ENCODE measurements around the gene RREB1.

Gene RREB1

GRCh38 chr6:7241709-7242645 is 134.2 kb downstream of the RREB1 start:
- TF ChIP-seq CTCF (IDR thresholded peaks at IDR 0.05; ENCODE audit: control insufficient read depth, extremely low read depth, insufficient read depth): no peak
- no peak overlapping the region for H3K4me3 ChIP-seq (ENCODE audit: low read depth, low read length)
- no peak for DNase-seq (ENCODE audit: low read depth)

- TF ChIP-seq CTCF (IDR thresholded peaks at IDR 0.05; ENCODE audit: control insufficient read depth, extremely low read depth, insufficient read depth): no peak
- no peak overlapping the region for H3K4me3 ChIP-seq (ENCODE audit: low read depth, low read length)
- no peak for DNase-seq (ENCODE audit: low read depth)
Observed at GRCh38 chr6:7242835-7243178, 135.0 kb downstream of the RREB1 start.

- peak; percentile 80 for TF ChIP-seq CTCF (IDR thresholded peaks at IDR 0.05; ENCODE audit: control insufficient read depth, extremely low read depth, insufficient read depth)
- no peak for DNase-seq (ENCODE audit: low read depth)
- no peak overlapping the region for H3K4me3 ChIP-seq (ENCODE audit: low read depth, low read length)
Observed at GRCh38 chr6:7243179-7243981, 135.6 kb downstream of the RREB1 start.

- no peak for TF ChIP-seq CTCF (IDR thresholded peaks at IDR 0.05; ENCODE audit: control insufficient read depth, extremely low read depth, insufficient read depth)
- no peak for DNase-seq (ENCODE audit: low read depth)
- H3K4me3 ChIP-seq (ENCODE audit: low read depth, low read length): no peak overlapping the region
Observed at GRCh38 chr6:7245668-7246393, 138.1 kb downstream of the RREB1 start.

- no peak for DNase-seq (ENCODE audit: low read depth)
- no peak for TF ChIP-seq CTCF (IDR thresholded peaks at IDR 0.05; ENCODE audit: control insufficient read depth, extremely low read depth, insufficient read depth)
Observed at GRCh38 chr6:7246401-7247178, 138.8 kb downstream of the RREB1 start.

GRCh38 chr6:7247179-7247456 is 139.4 kb downstream of the RREB1 start:
- H3K4me3 ChIP-seq (ENCODE audit: low read depth, low read length): no peak overlapping the region
- TF ChIP-seq CTCF (IDR thresholded peaks at IDR 0.05; ENCODE audit: control insufficient read depth, extremely low read depth, insufficient read depth): no peak
- DNase-seq (ENCODE audit: low read depth): no peak

More at GRCh38 chr6:7246401-7247178, 138.8 kb downstream of the RREB1 start:
- no peak overlapping the region for H3K4me3 ChIP-seq (ENCODE audit: low read depth, low read length)
